Measurements from ENCODE around the gene EFR3B. TPM values are rescaled to one million over a fixed set of nuclear protein-coding genes. Genes with fewer than 3 reads are reported as not detected.

Gene EFR3B
- total and polyA plus RNA-seq, 2 of the 4 experiments (the other 2 are of a cell fraction) = 0.38 to 0.90 TPM

DNA sequence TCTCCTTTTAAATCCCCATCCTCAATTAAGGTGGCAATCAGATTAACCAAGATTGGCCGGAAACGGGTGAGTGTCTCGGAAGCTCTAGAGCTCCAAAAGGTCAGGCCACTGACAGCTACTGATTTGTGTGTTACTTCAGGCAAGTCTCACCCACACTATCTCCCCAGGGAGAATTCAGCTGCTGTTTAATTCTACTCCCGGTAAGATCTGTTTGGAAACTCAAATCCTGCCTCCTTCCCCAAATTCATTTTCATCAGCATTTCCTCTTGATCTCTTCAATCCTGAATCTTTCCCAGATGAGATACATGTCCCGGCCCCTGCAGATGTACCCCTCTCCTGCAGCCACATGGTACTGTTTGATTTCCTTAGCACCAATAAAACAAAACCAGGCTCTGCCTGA lies 34.9 kb downstream of the EFR3B start:
- Histone ChIP-seq H4K5ac (ENCODE audit: low read depth, low read length) (no peak overlapping the region), H2AFZ (replicated peaks; ENCODE audit: low read length, poor library complexity) (no peak overlapping the region), H3K4ac (ENCODE audit: low read depth, low read length) (no peak overlapping the region), H3K23ac (ENCODE audit: low read depth, low read length) (no peak overlapping the region), H3K9me1 (ENCODE audit: insufficient read depth, low read length) (peaks cover 4% of the 10 kb centered on the region; the same call in 1 of the 2 replicates), H3K27ac (ENCODE audit: insufficient read depth, low read length) (no peak overlapping the region), H2BK5ac (ENCODE audit: low read depth, low read length, poor library complexity, severe bottlenecking) (no peak overlapping the region), H3K4me1 (ENCODE audit: control insufficient read depth, insufficient read depth, low read length) (peaks cover 5% of the 10 kb centered on the region), H3K9me3 (ENCODE audit: control insufficient read depth, insufficient read depth, low read length) (no peaks in the 10 kb centered on the region), H3K9ac (ENCODE audit: low read depth, low read length) (no peak overlapping the region), H3K56ac (ENCODE audit: extremely low read depth, insufficient read depth, low read length) (no peak overlapping the region), H4K20me1 (ENCODE audit: insufficient read depth, low read length) (peaks cover 15% of the 10 kb centered on the region), H2BK20ac (ENCODE audit: low read depth, low read length) (no peak overlapping the region), H2AK9ac (replicated peaks; ENCODE audit: low read depth, low read length, poor library complexity) (no peak overlapping the region), H4K91ac (ENCODE audit: insufficient read depth, low read depth, low read length) (no peak overlapping the region), H3K18ac (ENCODE audit: low read depth, low read length) (no peak overlapping the region), H2BK120ac (ENCODE audit: low read depth, low read length) (no peak overlapping the region), H4K8ac (ENCODE audit: low read depth in 2 of 2, low read length in 2 of 2) (no peak overlapping the region), H2BK15ac (ENCODE audit: low read depth, low read length) (no peak overlapping the region), H3K27me3 (ENCODE audit: control insufficient read depth, insufficient read depth, low read length) (peaks cover 28% of the 10 kb centered on the region), H3K14ac (replicated peaks; ENCODE audit: low read depth, low read length) (no peak overlapping the region), H3K79me1 (ENCODE audit: low read depth in 1 of 2, low read length in 2 of 2) (no peaks in the 10 kb centered on the region), H3K36me3 (ENCODE audit: control insufficient read depth, insufficient read depth, low read length) (no peaks in the 10 kb centered on the region), H3K4me3 (ENCODE audit: insufficient read depth, low read depth, low read length) (no peak overlapping the region), H3K4me2 (ENCODE audit: low read depth, low read length) (no peak overlapping the region), H2AK5ac (ENCODE audit: low read depth, low read length) (no peak overlapping the region)
- WGBS, 2 experiments (ENCODE audit: extremely low coverage in 2 of 2, insufficient read length in 1 of 2) = no CpG with 5 or more reads among the region's 5 CpGs
- ChIA-PET CTCF (no interaction called here), POLR2A (ENCODE audit: unreplicated experiment) (no interaction called here)
- TF ChIP-seq POLR2A (IDR thresholded peaks at IDR 0.05; ENCODE audit: low read depth, low read length) (no peak), RAD21 (IDR thresholded peaks at IDR 0.05; ENCODE audit: low read length) (no peak), MXI1 (IDR thresholded peaks at IDR 0.05; ENCODE audit: borderline replicate concordance, low read depth, low read length) (no peak), CEBPB (IDR thresholded peaks at IDR 0.05; ENCODE audit: low read depth, low read length) (no peak)
- TF ChIP-seq, protein P1, sequence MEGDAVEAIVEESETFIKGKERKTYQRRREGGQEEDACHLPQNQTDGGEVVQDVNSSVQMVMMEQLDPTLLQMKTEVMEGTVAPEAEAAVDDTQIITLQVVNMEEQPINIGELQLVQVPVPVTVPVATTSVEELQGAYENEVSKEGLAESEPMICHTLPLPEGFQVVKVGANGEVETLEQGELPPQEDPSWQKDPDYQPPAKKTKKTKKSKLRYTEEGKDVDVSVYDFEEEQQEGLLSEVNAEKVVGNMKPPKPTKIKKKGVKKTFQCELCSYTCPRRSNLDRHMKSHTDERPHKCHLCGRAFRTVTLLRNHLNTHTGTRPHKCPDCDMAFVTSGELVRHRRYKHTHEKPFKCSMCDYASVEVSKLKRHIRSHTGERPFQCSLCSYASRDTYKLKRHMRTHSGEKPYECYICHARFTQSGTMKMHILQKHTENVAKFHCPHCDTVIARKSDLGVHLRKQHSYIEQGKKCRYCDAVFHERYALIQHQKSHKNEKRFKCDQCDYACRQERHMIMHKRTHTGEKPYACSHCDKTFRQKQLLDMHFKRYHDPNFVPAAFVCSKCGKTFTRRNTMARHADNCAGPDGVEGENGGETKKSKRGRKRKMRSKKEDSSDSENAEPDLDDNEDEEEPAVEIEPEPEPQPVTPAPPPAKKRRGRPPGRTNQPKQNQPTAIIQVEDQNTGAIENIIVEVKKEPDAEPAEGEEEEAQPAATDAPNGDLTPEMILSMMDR (conservative IDR thresholded peaks at IDR 0.05; ENCODE audit: low read depth, low read length) = no peak
- intact Hi-C loops (cut with micrococcal nuclease) = loop anchor here (5.0 kb wide), 1 partner anchor 34 kb away; the partner anchor contains the start of gene EFR3B
- in situ Hi-C loops (cut with MboI; ENCODE audit: low sequenced_read_pairs) = no loop called here
- BruUV-seq (replicated peaks) = no TSS peak
- ATAC-seq (ENCODE audit: low read depth) (no peak), DNase-seq (no peak)
- dilution Hi-C loops (cut with HindIII; ENCODE audit: low sequenced_read_pairs, unreplicated experiment) = no loop called here

Measured in IMR-90 (cell line).